Ishikawa (cell line): ENCODE measurements around the gene PRR20G.

Source experiments
- CEBPB ChIP-seq: IDR thresholded peaks from 2 replicates; pipeline ENCODE4 v1.6.1; 2012
- CREB1 ChIP-seq: IDR thresholded peaks from 2 replicates; pipeline ENCODE4 v1.6.1; 2012; ENCODE audit warnings: low read depth
- EGR1 ChIP-seq: IDR thresholded peaks from 2 replicates; pipeline ENCODE4 v1.6.1; 2012
- EP300 ChIP-seq: IDR thresholded peaks from 2 replicates; pipeline ENCODE4 v1.6.1; 2012; ENCODE audit warnings: borderline replicate concordance
- FOXM1 ChIP-seq: IDR thresholded peaks from 2 replicates; pipeline ENCODE4 v1.6.1; 2012; ENCODE audit warnings: low read depth, borderline replicate concordance
- NFIC ChIP-seq: IDR thresholded peaks from 2 replicates; pipeline ENCODE4 v1.6.1; 2012
- RAD21 ChIP-seq: IDR thresholded peaks from 2 replicates; pipeline ENCODE4 v1.6.1; 2012; ENCODE audit warnings: low read depth
- TAF1 ChIP-seq: IDR thresholded peaks from 2 replicates; pipeline ENCODE4 v1.6.1; 2012; ENCODE audit warnings: low read depth, mild to moderate bottlenecking
- TCF12 ChIP-seq: IDR thresholded peaks from 2 replicates; pipeline ENCODE4 v1.6.1; 2012; ENCODE audit warnings: low read depth
- TEAD4 ChIP-seq: IDR thresholded peaks from 2 replicates; pipeline ENCODE4 v1.6.1; 2012
- YY1 ChIP-seq: IDR thresholded peaks from 2 replicates; pipeline ENCODE4 v1.6.1; 2012; ENCODE audit warnings: low read depth
- ZBTB7A ChIP-seq: IDR thresholded peaks from 2 replicates; pipeline ENCODE4 v1.6.1; 2012; ENCODE audit warnings: low read depth
- TF ChIP-seq, protein P1 (sequence below): IDR thresholded peaks from 2 replicates; pipeline ENCODE4 v1.6.1; 2012
- TF ChIP-seq, protein P2 (sequence below): IDR thresholded peaks from 2 replicates; pipeline ENCODE4 v1.6.1; 2012
- TF ChIP-seq, protein P3 (sequence below): IDR thresholded peaks from 2 replicates; pipeline ENCODE4 v1.6.1; 2012; ENCODE audit warnings: low read depth, mild to moderate bottlenecking

The PRR20G gene

DNA sequence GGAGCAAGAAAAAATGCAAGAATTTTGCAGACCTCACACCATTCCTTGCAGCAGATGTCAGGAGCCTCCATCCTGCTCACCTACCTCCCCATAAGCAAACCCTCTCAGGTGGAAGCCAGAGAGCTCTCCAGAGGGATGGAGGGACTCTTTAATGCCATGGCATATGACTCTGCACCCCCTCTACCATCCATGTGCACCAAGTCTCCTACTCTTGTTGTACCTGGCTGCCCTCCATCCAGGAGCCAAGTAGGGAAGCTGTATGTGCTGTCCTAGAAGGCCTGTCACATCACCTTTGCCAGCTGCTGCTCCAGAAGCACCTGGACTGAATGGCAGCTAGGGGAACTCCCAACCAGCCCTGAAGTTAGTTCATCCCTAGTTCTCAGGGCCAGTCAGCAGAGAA, 38.5 kb upstream of the PRR20G start:
- TF ChIP-seq, protein P1, sequence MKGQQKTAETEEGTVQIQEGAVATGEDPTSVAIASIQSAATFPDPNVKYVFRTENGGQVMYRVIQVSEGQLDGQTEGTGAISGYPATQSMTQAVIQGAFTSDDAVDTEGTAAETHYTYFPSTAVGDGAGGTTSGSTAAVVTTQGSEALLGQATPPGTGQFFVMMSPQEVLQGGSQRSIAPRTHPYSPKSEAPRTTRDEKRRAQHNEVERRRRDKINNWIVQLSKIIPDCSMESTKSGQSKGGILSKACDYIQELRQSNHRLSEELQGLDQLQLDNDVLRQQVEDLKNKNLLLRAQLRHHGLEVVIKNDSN, result no peak
- TF ChIP-seq FOXM1 (no peak), CREB1 (no peak), CEBPB (no peak), EP300 (no peak), ZBTB7A (no peak), TEAD4 (no peak), NFIC (no peak), TCF12 (no peak), RAD21 (no peak), EGR1 (no peak), YY1 (no peak), TAF1 (no peak)
- TF ChIP-seq, protein P2, sequence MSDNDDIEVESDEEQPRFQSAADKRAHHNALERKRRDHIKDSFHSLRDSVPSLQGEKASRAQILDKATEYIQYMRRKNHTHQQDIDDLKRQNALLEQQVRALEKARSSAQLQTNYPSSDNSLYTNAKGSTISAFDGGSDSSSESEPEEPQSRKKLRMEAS, result no peak
- TF ChIP-seq, protein P3, sequence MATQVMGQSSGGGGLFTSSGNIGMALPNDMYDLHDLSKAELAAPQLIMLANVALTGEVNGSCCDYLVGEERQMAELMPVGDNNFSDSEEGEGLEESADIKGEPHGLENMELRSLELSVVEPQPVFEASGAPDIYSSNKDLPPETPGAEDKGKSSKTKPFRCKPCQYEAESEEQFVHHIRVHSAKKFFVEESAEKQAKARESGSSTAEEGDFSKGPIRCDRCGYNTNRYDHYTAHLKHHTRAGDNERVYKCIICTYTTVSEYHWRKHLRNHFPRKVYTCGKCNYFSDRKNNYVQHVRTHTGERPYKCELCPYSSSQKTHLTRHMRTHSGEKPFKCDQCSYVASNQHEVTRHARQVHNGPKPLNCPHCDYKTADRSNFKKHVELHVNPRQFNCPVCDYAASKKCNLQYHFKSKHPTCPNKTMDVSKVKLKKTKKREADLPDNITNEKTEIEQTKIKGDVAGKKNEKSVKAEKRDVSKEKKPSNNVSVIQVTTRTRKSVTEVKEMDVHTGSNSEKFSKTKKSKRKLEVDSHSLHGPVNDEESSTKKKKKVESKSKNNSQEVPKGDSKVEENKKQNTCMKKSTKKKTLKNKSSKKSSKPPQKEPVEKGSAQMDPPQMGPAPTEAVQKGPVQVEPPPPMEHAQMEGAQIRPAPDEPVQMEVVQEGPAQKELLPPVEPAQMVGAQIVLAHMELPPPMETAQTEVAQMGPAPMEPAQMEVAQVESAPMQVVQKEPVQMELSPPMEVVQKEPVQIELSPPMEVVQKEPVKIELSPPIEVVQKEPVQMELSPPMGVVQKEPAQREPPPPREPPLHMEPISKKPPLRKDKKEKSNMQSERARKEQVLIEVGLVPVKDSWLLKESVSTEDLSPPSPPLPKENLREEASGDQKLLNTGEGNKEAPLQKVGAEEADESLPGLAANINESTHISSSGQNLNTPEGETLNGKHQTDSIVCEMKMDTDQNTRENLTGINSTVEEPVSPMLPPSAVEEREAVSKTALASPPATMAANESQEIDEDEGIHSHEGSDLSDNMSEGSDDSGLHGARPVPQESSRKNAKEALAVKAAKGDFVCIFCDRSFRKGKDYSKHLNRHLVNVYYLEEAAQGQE, result no peak

DNA sequence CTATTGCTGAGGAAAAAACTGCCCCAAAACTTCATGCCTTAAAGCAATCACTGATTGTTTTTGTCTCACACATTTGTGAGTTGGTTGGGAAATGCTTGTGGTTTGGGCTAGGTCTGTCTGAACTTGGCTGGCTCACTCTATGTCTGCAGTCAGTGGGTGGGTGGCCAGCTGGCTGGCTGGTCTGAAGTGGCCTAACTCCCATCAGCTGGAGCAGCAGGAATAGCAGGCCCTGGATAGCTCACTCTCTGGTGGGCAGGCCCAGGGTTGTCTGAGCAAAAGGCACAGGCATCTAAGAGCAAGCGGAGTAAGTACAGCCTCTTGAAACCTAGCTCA, 37.7 kb upstream of the PRR20G start:
- TF ChIP-seq YY1 (no peak), RAD21 (no peak), EP300 (no peak), CREB1 (no peak), EGR1 (no peak), FOXM1 (no peak), NFIC (no peak), TCF12 (no peak), CEBPB (no peak), ZBTB7A (no peak), TAF1 (no peak), TEAD4 (no peak)
- TF ChIP-seq, protein P1, result no peak
- TF ChIP-seq, protein P3, result no peak
- TF ChIP-seq, protein P2, result no peak

DNA sequence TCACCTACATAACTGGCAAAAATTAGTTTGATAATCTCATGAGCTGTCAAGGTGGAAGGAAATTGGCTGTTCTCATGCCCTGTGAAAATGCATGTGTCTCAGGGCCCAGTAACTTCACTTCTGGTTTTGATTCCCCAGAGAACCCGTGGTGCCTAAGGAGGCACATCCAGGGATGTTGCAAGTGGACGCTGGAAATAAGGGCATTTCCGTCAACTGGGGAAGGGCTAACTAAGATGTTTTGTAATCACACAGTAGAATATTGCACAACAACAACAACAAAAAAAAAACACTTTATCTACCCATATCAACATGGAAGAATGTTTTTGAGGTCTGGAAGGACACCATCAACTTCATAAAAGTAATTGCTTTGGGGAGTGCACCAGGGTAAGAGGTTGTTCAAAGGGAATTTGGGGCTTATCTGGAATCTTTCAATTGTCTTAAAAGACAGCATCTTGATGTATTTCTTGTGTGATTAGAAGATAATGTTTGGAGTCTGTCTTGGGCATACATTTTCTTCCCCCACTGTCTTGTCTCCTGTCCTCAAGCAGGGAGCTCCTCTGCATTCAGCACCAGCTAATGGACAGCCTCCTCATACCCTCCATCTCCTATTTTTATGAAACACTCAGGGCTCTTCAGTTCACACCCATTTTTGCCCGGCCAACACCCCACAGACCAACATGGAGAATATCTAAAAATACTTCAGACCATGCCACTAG, 37.2 kb upstream of the PRR20G start:
- TF ChIP-seq, protein P3, result peak; percentile 76
- TF ChIP-seq EGR1, result no peak

DNA sequence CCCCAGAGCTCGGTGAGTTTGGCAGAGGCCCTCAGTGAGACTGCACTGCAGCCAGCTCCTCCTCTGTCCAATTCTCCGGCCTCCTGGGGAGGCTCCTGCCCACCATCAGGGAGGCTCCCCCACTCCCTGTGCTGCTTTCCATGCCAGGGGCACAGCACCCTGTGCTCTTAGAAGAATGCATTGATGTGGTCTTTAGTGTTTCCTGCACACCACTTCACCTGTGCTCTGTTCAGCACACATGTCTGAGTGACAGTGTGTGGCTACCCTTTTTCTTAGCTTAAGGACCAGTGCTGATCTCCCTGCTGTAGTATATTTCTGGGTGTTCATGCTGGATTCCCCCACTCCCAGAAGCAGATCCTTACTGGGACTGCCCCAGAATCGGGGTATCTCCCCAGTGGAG, 36.2 kb upstream of the PRR20G start:
- TF ChIP-seq, protein P3, result no peak
- TF ChIP-seq EGR1 (no peak), EP300 (no peak), NFIC (no peak), RAD21 (no peak), FOXM1 (no peak), YY1 (no peak), CEBPB (no peak), ZBTB7A (no peak), TEAD4 (no peak), TCF12 (no peak), CREB1 (no peak), TAF1 (no peak)
- TF ChIP-seq, protein P1, result no peak
- TF ChIP-seq, protein P2, result no peak
